Central memory CD4-positive, alpha-beta T cell (primary cell): Measurements from ENCODE around the gene VTN.
A peak's percentile ranks its signal among the peaks of the same experiment; 100 is the strongest.

ENCODE experiments used
- DNase-seq: peaks from one replicate; pipeline ENCODE4 v3.0.0; 2022
- total RNA-seq, 3 experiments: gene quantifications; one replicate each; lab custom pipeline; 2026; lab: John Stamatoyannopoulos, UW

VTN gene, protein sequence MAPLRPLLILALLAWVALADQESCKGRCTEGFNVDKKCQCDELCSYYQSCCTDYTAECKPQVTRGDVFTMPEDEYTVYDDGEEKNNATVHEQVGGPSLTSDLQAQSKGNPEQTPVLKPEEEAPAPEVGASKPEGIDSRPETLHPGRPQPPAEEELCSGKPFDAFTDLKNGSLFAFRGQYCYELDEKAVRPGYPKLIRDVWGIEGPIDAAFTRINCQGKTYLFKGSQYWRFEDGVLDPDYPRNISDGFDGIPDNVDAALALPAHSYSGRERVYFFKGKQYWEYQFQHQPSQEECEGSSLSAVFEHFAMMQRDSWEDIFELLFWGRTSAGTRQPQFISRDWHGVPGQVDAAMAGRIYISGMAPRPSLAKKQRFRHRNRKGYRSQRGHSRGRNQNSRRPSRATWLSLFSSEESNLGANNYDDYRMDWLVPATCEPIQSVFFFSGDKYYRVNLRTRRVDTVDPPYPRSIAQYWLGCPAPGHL
- total RNA-seq, result 0.14 to 0.39 (median 0.16) reads per million in 3 experiments

DNA sequence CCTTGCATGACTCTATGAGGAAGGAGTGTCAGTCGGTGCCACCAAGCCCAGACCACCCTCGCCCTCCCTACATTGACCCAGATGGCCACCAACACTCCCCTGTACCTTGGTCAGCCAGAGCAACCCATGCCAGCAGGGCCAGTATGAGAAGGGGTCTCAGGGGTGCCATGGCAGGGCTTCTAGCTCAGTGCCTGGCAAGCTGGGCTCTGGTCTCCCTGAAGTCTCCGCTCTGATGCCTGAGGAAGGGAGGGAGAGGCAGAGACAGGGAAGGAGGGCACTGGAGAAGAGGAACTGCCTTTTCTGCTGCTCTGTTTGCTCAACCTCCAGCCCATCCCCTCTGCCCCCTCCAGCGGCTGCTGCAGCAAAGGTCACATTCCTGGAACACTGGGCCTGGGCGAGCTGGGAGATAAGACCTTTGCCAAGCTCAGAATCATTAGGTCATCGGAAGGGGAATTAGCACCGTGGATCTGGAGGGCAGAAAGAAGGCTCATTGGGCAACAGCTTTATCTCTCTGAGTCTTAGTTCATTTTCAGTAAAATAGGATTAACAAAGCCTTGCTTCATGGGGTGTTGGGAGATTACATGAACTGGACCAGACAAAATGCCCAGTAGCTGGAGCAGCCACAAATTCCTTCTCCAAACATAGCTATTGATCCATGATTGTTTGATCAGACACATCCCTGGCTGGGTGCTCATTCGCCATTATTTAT lies at the start of gene VTN:
TSS of gene VTN (minus strand) at position 273 of the 709 bp plus-strand sequence. CDS start at position 169, 104 bp downstream.
- no peak for DNase-seq

DNA sequence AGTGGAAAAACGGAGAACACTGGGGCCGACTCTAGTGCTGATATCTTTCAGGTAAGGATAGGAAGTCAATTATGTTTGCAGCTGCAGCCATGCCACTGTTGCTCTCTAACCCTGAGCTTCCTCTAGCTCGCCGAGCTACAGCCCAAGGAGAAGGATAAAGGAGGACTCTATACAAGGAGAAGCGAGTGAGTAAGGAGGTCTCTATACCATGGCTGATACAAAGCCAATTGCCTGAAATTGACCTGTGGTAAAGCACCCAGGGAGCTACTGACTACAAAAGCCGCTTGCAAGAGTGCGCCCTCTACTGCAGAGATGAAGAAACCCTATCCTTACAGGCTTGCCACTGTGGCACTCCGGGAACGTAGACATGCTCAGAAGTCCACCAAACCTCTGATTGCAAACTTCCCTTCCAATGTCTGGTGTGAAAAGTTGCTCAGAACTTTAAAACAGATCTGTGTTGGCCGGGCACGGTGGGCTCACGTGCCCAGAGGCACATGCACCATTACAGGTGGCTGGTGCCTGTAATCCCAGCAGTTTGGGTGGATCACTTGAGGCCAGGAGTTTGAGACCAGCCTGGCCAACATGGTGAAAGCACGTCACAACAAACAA lies 46.7 kb upstream of the VTN start:
- peak; percentile 40 for DNase-seq

DNA sequence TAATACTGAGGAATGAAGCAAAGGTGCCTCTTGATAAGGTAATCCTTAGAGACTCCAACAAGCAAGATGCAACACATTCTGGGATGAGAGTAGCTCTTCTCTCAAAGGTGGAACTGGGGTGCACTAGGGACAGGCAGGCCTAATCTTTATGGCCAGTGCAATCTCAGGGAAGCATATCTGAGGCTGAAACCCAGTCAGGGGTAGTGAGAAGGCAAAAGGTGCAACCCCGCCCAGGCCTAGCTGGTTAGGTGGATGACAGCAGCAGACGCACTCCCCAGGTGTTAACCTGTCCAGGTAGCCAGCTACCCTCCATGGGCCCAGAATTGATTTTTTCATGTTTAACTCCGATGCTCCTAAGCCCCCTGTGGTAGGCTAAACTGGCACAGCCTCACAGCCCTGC lies 45.8 kb upstream of the VTN start:
- no peak for DNase-seq

DNA sequence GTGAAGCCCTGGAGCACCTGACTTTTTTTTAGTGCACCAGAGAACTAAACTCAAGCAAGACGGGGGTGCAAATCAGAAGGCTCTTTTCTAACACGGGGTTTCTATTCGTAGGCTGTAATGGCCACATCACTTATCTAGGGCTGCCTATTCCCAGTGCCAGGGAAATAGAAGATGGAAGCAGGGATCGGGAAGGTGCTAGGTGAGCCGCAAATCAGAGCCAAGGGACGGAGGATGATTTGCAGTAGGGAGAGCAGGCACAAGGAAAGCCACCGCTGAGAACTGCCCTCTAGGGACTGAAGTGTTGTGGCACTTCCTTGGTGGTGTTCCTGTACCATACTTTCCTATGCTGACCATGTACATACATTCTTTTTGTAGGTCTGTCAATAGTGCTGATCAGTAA lies 43.7 kb upstream of the VTN start:
- no peak for DNase-seq

DNA sequence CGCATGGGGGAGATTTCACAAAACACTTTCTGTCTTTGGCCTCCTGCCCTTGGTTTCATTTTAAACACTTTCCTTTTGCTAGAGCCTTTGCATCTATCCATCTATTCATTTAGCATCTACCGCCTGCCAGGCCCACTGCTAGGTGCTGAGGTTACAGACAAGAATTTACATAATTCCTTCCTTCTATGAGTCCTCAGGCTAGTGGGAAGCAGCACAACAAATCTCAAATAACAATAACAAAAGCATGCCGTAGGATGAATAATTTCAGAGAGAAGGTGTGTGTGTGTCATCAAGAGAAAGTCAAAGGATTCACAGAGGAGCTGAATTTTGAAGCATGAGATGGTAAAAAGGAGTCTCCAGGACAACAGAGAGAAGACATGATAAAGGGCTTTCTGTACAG lies 42.0 kb upstream of the VTN start:
- DNase-seq, result no peak

DNA sequence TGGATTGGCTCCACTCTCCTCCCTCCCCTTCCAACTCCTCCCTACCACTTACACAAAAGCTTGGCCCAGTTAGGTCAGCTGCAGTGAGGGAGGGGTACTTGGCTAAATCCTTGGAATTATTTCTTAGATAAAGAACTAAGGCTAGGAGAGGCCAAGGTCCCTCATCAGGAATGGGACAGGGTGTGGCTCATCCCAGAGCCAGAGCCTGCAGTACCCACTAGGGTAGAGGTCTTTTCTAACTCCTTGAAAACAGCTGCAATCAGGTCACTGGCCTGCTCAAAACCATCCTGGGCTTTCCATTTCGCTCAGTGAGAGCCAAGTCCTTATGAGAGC lies 37.8 kb upstream of the VTN start:
- no peak for DNase-seq

DNA sequence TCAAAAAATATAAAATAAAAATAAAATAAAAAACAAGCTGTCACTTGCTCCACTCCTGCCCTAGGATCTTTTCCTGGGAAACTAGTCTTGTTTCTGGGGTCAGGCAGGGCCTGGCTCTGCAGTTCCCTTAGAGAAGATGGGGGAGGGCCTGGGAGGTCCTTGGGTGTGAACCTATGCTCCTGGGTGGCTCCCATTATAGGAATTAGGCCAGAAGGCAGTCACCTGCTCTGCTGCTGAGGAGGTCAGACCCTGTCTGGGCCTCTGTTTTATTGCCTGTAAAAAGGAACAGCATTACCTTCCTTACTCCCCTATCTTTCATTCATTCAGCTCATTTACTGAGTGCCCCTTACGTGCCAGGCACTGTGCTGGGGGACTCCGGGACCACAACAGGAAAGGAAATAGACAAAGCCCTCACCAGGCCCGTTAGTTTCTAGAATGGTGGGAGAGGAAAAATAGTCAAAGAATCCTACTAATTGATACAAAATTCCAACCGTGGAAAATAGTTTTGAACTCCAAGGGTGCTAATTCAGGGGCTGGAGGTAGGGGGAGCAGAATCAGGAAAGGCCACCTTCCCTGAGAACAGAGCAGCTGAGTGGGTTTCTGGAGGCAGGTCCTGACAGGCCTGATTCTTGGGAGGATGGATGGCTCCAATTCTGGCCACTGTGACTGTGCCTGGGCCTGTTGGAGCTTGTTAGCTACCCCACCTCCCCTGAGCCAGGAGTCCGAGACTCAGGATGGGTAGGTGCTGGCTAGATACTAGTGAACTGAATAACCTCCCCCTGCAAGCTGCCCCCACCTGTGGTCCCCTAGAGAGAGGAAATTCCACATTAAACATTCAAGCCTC lies 37.2 kb upstream of the VTN start:
- no peak for DNase-seq

DNA sequence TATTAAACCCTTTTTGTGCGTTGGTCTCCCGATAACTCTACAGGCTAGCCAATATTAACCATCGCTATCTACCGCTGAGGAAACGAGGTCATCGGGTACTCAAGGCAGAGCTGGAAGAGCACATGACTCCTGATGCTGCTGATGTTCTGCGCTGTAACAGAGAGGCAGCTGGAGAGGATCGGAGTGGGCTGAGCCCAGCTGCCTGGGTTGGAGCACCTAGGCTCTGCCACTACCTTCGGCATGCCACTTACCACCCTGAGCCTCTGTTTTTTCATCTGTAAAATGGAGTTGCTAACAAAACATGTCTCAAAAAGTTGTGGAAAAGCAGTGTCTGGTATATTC lies 36.3 kb upstream of the VTN start:
- no peak for DNase-seq

DNA sequence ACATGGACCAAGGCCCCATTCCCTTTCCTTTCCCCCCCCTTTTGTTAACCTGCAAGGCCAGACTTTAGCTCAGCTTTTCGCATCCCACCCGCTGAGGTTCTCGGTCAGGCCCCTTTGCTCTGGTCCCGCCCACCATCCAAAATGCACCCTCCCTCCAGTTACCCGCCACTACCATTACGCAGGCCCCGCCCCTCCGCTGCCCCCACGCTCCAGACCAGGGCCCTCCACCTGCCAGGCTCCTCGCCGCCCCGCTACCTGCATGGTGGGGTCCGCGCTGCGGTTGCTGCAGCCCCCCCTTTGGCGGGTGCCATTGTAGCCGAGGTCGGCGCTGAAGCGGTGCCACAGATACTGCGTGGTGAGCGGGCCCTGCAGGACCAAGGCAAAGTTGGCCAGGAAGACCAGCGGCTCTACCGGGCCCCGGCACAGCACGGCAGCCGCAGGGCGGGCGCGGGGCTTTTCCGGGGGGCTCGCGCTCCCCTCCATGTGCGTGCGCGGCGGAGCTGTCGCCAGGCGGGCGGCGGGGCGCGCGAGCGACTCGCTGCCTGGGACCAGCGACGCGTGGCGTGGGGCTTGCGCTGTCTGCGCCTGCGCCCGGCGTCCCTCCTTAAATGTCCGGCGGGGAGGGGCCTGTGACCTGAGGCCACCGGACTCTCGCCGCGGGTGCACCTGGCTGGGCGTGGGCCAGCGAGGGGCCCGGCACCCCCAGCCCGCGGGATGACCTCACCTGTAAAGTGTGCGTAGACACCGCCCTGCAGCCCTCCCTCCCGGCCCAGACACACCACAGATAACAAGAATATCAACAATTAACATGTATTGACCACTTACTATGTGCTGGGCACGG lies 35.7 kb upstream of the VTN start, which contains the start of gene SLC46A1:
TSS of gene SLC46A1 (minus strand) at position 581 of the 841 bp plus-strand sequence. CDS start at position 483, 98 bp downstream.
- DNase-seq, result no peak

DNA sequence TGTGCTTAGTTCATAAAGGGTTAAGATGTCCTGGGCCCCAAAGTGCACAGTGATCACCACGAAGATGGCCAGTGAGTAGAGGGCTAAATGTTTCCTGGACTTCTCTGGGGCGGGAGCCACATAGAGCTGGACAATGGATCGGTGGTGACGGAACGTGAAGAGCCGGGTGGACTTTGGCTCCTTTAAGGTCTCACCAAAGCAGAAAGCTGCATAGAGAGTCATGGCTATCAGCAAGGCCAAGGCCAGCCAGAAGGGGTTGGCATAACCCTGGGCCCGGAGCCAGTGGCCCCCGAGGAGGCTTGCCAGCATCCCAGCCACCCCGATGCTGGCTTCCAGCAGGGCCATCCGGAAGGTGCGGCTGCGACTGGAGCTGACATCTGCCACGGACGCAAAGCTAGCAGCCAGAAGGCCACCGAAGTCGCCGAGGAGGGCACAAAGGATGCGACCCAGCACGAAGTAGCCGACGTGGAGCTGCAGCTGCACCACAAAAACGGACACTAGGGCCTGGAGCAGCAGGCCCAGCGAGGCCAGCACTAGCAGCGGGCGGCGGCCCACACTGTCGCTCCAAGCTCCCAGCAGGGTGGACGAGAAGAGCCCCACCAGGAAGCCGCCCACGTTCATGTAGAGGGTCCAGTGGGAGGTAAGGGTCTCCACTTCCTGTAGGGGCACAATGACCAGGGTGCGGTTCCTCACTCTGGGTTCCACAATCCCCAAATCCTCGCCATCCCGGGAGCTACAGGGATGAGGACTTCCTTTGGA lies 34.9 kb upstream of the VTN start:
- no peak for DNase-seq

DNA sequence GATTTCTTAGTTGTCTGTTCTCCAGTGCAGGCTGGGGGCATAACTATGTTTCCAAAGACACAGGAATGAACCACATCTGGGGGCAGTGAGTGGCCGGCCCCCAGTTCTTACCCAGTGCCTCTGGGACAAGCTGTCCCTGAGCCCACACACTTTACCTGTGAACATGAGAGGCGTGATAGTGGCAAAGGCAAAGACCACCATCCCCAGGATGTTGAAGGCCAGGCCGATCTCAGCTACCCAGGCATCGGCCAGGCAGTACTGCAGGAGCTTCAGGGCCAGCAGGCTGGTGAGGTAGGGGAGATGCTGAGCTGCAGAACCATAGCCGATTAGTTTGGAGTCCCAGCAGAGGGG lies 34.3 kb upstream of the VTN start:
- DNase-seq, result no peak

DNA sequence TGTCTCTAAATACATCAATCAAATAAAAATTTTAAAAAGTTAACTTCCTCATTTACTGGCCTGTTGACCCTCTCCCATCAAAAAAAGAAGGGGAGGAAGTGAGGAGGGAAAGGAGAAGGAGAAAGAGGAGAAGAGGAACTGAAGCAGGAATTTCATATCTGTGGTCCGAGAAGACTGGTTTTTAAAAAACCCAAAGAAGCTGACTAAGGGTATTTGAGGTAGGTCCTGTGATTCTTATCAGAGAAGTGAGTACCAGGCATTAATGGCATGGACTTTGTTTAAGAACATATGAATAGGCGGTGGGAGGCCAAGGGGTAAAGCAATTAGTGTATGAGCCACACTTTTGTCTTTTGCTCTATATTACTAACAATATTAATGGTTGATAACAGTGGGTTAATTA lies 33.9 kb upstream of the VTN start:
- DNase-seq, result no peak

DNA sequence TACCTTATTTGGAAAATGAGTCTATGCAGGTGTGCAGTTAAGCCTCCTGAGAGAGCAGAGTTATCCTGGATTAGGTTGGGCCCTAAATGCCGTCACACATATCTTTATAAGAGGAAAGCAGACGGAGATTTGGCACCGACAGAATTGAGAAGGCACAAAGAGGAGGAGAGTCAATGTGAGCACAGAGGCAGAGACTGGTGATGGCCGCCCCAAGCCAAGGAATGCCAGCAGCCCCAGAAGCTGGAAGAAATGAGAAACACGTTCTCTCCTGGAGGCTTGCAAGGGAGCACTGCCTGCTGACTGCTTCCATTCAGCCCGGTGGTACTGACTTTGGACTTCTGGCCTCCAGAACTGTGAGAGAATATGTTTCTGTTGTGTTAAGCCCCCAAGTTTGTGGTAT lies 32.7 kb upstream of the VTN start:
- DNase-seq, result no peak

DNA sequence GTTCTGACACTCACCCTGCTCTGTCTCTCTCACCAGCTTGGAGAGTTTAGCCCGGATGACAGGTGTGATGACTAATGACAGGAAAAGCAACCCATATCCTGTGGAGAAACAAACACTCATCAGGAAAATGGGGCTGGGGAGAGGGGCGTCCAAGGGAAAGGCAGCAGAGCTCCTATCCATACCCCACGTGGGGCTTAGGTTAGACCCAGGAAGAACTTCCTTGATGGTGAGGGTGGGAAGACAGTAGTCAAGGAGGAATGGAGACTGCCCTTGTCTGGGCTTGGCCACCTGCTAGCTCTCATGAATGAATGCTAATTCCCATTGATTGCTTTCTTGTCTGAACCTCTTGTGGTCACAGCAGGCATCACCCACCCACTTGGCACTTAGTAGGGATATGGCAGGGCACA lies 32.1 kb upstream of the VTN start:
- DNase-seq, result no peak

DNA sequence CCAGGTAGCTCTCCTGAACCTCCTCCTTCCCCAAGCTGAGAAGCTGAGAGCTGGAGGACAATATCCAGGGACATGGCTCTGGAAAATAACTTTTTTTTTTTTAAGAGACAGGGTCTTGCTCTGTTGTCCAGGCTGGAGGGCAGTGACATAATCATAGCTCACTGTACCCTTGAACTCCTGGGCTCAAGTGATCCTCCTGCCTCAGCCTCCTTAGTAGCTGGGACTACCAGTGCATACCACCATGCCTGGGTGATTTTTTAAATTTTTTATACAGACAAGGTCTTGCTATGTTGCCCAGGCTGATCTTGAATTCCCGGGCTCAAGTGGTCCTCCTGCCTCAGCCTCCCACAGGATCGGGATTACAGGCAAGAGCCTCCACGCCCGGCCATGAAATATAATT lies 29.7 kb upstream of the VTN start:
- DNase-seq, result no peak

DNA sequence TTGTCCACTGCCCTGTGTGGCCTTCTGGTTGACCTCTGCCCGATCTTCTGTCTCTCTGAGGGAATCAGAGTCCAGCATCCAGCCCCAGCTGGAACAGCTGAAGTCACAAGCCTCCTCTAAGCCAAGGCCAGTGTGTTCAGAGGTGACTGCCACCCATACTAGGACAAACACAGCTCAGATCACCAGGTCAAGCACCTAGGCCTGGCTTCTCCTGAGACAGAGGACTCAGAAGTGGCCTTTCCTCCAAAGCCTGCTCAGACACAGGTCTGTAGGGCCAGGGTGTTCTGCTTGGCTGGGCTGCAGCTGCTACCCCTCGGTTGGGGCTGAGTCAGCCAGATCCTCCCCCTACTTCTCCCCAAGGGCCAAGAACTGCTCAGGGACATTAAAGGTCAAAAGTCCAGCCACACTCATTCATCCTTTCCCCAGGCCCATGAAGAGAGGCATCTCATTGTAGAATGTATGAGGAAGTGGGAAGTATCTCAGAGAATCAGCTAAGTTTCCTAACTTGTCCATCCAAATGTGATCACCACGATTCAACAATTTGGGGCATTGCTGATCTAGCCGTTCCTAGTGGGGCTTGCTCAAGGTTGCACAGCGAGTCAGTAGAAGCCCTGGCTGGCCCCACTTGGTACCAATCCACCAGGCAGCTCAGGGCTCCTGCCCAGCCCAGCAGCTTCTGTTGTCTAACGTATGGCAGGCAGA lies 28.3 kb upstream of the VTN start:
- no peak for DNase-seq

DNA sequence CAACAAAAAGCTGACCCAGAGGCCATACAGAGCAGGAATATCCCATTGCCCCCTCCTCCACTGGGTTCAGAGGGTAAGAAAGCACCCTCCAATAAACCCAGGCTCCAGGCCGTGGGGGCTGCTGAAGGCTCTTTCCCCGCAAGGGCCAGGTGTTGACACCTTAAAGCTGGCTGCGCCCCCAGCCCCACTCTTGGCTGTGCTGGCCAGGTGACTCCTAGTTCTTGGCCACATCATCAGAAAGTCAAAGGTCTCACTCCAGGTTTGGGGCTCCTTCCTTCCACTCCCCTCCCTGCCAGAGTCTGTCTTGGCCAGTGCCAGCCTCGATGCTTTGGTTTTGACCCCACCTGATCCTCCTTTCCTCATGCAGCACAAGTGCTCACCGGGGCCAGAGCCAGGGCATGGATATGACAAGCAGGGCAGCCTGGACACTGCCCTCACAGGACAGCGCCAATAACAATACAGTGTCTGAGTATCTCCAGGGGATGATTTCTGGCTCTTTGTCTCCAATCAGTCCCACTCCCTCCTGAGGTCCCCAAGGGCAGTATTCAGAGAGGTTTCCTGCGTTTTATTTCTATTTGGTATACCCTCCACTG lies 27.7 kb upstream of the VTN start:
- no peak for DNase-seq

DNA sequence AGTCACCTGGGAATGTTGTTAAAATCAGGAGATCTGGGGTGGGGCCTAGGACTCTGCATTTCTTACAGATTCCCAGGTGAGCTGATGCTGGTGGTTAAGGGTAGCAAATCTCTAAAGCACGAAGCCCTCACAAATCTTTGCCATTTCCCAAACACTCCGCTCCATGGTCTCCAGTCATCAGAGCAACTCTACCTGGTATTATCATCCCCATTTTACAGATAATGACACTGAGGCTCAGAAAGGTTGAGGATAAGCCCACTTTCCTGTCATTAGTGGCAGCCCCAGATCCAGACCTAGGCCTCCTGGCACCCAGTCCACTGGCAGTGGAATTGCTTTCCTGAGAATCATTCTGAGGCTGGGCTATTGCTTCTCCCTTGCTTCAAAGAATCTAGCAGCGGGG lies 27.2 kb upstream of the VTN start:
- no peak for DNase-seq

DNA sequence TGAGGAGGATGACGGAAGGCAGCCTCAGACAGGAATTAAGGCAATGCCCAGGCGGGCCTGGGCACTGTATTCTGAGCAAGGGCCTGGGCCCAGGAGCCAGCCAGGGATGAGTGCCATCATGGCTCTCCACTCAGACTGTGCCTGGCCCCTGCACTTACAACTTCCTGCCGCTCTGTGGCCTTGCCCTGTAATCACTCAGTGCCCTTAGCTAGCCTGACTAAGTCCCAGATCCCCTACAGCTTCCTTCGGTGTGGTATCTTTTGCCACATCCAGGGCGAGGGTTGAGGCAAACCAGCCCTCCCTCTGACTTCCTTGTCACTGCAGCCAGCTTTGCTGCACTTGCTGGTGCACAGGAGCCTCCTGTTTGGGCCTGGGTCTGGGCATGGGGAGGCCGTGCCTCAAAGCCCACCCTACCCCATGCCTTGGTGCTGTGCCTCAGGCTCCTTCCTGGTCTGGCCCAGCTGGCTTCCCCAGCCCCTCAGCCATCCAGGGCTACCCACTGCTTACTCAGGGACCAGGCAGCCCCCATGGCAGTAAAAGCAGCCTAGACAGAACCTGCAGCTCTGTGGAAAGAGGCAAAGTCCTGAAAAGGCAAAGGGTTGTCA lies 26.6 kb upstream of the VTN start:
- DNase-seq, result no peak

DNA sequence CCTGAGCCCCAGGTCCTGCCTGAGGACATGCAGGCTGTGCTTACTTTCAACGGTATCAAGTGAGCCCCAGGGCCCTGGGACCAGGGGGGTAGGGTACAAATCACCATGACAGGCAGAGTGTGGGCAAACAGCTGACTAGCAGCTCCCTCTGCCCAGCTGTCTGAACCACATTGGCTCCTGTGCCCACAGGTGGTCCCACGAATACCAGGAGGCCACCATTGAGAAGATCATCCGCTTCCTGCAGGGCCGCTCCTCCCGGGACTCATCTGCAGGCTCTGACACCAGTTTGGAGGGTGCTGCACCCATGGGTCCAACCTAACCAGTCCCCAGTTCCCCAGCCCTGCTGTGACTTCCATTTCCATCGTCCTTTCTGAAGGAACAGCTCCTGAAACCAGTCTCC lies 25.9 kb upstream of the VTN start:
- no peak for DNase-seq
